WTC11 (cell line): ENCODE results near the gene ZNF175.

Source experiments
- CDX4 ChIP-seq: fragments of 250-450 bp; sonication (Bioruptor Pico); IDR thresholded peaks from 2 replicates; pipeline ENCODE4 v1.9.0; 2021; ENCODE audit warnings: moderate library complexity, mild to moderate bottlenecking, inconsistent platforms, borderline replicate concordance
- CTCF ChIP-seq: fragments of 200-600 bp; IDR thresholded peaks from 2 replicates; pipeline ENCODE4 v1.8.0; 2022; ENCODE audit warnings: antibody characterized with exemption
- GTF2I ChIP-seq: fragments of 250-450 bp; sonication (Bioruptor Pico); conservative IDR thresholded peaks from 2 replicates; pipeline ENCODE4 v1.4.0; 2021; ENCODE audit warnings: mild to moderate bottlenecking
- TEAD4 ChIP-seq: sonication (generic); formaldehyde crosslinking; IDR thresholded peaks from 2 replicates; pipeline ENCODE4 v1.8.0; 2022; ENCODE audit warnings: mild to moderate bottlenecking, missing genetic modification reagents

- TF ChIP-seq CTCF (no peak), GTF2I (CRISPR knock-in tag) (no peak), TEAD4 (CRISPR knock-in tag) (no peak), CDX4 (CRISPR knock-in tag) (no peak)
Observed at GRCh38 chr19:51530616-51531015, 40.5 kb upstream of the ZNF175 start.
